GM23338 (cell line): ENCODE data around the gene FHIP1A. TPM values are rescaled to one million over a fixed set of nuclear protein-coding genes. Genes with fewer than 3 reads are reported as not detected.
A peak's percentile ranks its signal among the peaks of the same experiment; 100 is the strongest.

Source experiments
- ATAC-seq: fragments of 200-7000 bp; cut with Tn5 transposase; 3 replicates; pipeline ENCODE4 v1.9.1; 2020
- DNase-seq: peaks from one replicate; pipeline ENCODE4 v3.0.0-alpha.2; 2015; ENCODE audit warnings: low spot score
- H2AFZ ChIP-seq: fragments of 200-600 bp; sonication (generic); 2 replicates; pipeline ENCODE4 v1.8.0; 2016; ENCODE audit warnings: antibody characterized with exemption, mild to moderate bottlenecking, moderate library complexity
- H3F3A ChIP-seq: fragments of 200-600 bp; sonication (generic); replicated peaks from 2 replicates; pipeline ENCODE4 v1.8.0; 2017; ENCODE audit warnings: antibody characterized with exemption, mixed run types, low read depth
- H3K27ac ChIP-seq: fragments of 200-600 bp; sonication (generic); 2 replicates; pipeline ENCODE4 v1.6.1; 2016; ENCODE audit warnings: low read depth
- H3K27me3 ChIP-seq: fragments of 200-600 bp; sonication (generic); 2 replicates; pipeline ENCODE4 v1.8.0; 2016; ENCODE audit warnings: mild to moderate bottlenecking, mixed run types, moderate library complexity; ENCODE audit not compliant: insufficient read depth
- H3K36me3 ChIP-seq: fragments of 200-600 bp; sonication (generic); 2 replicates; pipeline ENCODE4 v1.8.0; 2016; ENCODE audit warnings: mild to moderate bottlenecking; ENCODE audit not compliant: insufficient read depth
- H3K4me1 ChIP-seq: fragments of 200-600 bp; sonication (generic); 2 replicates; pipeline ENCODE4 v1.8.0; 2016; ENCODE audit warnings: mild to moderate bottlenecking, moderate library complexity; ENCODE audit not compliant: insufficient read depth
- H3K4me2 ChIP-seq: fragments of 200-600 bp; sonication (generic); 2 replicates; pipeline ENCODE4 v1.7.1; 2017; ENCODE audit warnings: mixed run types
- H3K4me3 ChIP-seq: fragments of 200-600 bp; sonication (generic); 2 replicates; pipeline ENCODE4 v1.6.1; 2016; ENCODE audit warnings: mixed run types
- H3K79me2 ChIP-seq: fragments of 200-600 bp; sonication (generic); replicated peaks from 2 replicates; pipeline ENCODE4 v1.8.0; 2017; ENCODE audit warnings: mild to moderate bottlenecking; ENCODE audit not compliant: insufficient read depth
- H3K9me2 ChIP-seq: fragments of 200-600 bp; sonication (generic); 2 replicates; pipeline ENCODE4 v1.8.0; 2017; ENCODE audit not compliant: insufficient read depth
- H4K20me1 ChIP-seq: fragments of 200-600 bp; sonication (generic); replicated peaks from 2 replicates; pipeline ENCODE4 v1.8.0; 2017; ENCODE audit warnings: mild to moderate bottlenecking; ENCODE audit not compliant: insufficient read depth
- H3K27ac Mint-ChIP-seq: 2 replicates; pipeline ENCODE4 v1.8.0; 2020; ENCODE audit warnings: inconsistent platforms, mild to moderate bottlenecking, moderate library complexity, mixed read lengths
- H3K27me3 Mint-ChIP-seq: 3 replicates; pipeline ENCODE4 v1.8.0; 2022; ENCODE audit warnings: low read depth, mild to moderate bottlenecking, moderate library complexity, mixed read lengths, inconsistent platforms; ENCODE audit not compliant: insufficient read depth, poor library complexity
- H3K36me3 Mint-ChIP-seq: 3 replicates; pipeline ENCODE4 v1.8.0; 2021; ENCODE audit warnings: low read depth, mild to moderate bottlenecking, inconsistent platforms, moderate library complexity, mixed read lengths
- H3K4me1 Mint-ChIP-seq: 3 replicates; pipeline ENCODE4 v1.8.0; 2020; ENCODE audit warnings: mild to moderate bottlenecking, inconsistent platforms, mixed read lengths
- H3K4me3 Mint-ChIP-seq: 3 replicates; pipeline ENCODE4 v1.8.0; 2021; ENCODE audit warnings: moderate library complexity, mild to moderate bottlenecking, inconsistent platforms, mixed read lengths
- H3K9me3 Mint-ChIP-seq: 3 replicates; pipeline ENCODE4 v1.8.0; 2020; ENCODE audit warnings: moderate library complexity, mild to moderate bottlenecking, inconsistent platforms, mixed read lengths
- CREB1 ChIP-seq: fragments of 250-450 bp; sonication (Bioruptor Pico); IDR thresholded peaks from 2 replicates; pipeline ENCODE4 v1.5.0; 2020; ENCODE audit warnings: low read depth, mild to moderate bottlenecking, moderate library complexity
- CTCF ChIP-seq, 2 experiments: fragments of 200-600 bp in 1 of 2; sonication (generic) in 1 of 2; conservative IDR thresholded peaks; 2 replicates each; pipeline versions ENCODE4 v1.5.1 to v1.6.1; 2016 to 2017; ENCODE audit warnings: antibody characterized with exemption in 2 of 2, low read depth in 2 of 2, mild to moderate bottlenecking in 2 of 2, moderate library complexity in 1 of 2
- ETS1 ChIP-seq: IDR thresholded peaks from 2 replicates; pipeline ENCODE4 v1.6.1; 2016; ENCODE audit warnings: antibody characterized with exemption
- EZH2 ChIP-seq: fragments of 200-600 bp; sonication (generic); IDR thresholded peaks from one replicate; pipeline ENCODE4 v1.8.0; 2017; ENCODE audit warnings: antibody characterized with exemption, mild to moderate bottlenecking, low read depth; ENCODE audit not compliant: unreplicated experiment
- NANOG ChIP-seq: IDR thresholded peaks from 2 replicates; pipeline ENCODE4 v1.6.1; 2016; ENCODE audit warnings: antibody characterized with exemption, borderline replicate concordance
- POLR2AphosphoS5 ChIP-seq: IDR thresholded peaks from 2 replicates; pipeline ENCODE4 v1.6.1; 2016; ENCODE audit warnings: antibody characterized with exemption, low read depth
- REST ChIP-seq: IDR thresholded peaks from one replicate; pipeline ENCODE4 v1.6.1; 2018; ENCODE audit warnings: antibody characterized with exemption; ENCODE audit not compliant: unreplicated experiment
- STAT1 ChIP-seq: IDR thresholded peaks from one replicate; pipeline ENCODE4 v1.6.1; 2016; ENCODE audit warnings: antibody characterized with exemption; ENCODE audit not compliant: unreplicated experiment
- ZNF331 ChIP-seq: fragments of 250-450 bp; sonication (Bioruptor Pico); IDR thresholded peaks from 2 replicates; pipeline ENCODE4 v1.5.0; 2020; ENCODE audit warnings: low read depth, mild to moderate bottlenecking, moderate library complexity
- polyA plus RNA-seq: library from polyadenylated mRNA; unstranded; fragments of >200 nt; fragmentation: Nextera tagmentation; extraction: Ambion mirVana; gene quantifications from 2 replicates; pipeline ENCODE4 v1.2.1, GENCODE V29; 2016
- total RNA-seq: library from RNA; depleted of rRNA; stranded (reverse); fragments of >200 nt; shearing (Covaris generic); gene quantifications from 2 replicates; pipeline ENCODE4 v1.2.3, GENCODE V29; 2014

The FHIP1A gene
- total and polyA plus RNA-seq, 2 experiments from 2014 or later = 11.3 to 108 TPM

GRCh38 chr4:151417766-151418376 lies 8.9 kb downstream of the FHIP1A start:
- H3K4me3 ChIP-seq = no peak overlapping the region
- H3K27ac Mint-ChIP-seq = no peak overlapping the region
- no peak overlapping the region for H3K4me3 Mint-ChIP-seq
- ATAC-seq (no peak), DNase-seq (no peak)
- H4K20me1 ChIP-seq = peaks cover 14% of the 10 kb centered on the region; the same call in 1 of the 2 replicates
- H3K27ac ChIP-seq = peak overlapping the region; percentile 12
- H3K9me3 Mint-ChIP-seq = no peaks in the 10 kb centered on the region; the same call in 2 of the 3 replicates
- peaks cover 54% of the 10 kb centered on the region for H3K4me1 ChIP-seq
- peaks cover 9% of the 10 kb centered on the region; the same call in 2 of the 3 replicates for H3K36me3 Mint-ChIP-seq
- TF ChIP-seq NANOG = no peak
- no peak for TF ChIP-seq EZH2
- TF ChIP-seq CREB1 = peak; percentile 60; the same call in 1 of the 2 replicates
- TF ChIP-seq CTCF (conservative IDR thresholded peaks at IDR 0.05; ENCODE audit: low read depth in 2 of 2) = no peak
- H3K4me1 Mint-ChIP-seq = peaks cover 41% of the 10 kb centered on the region
- no peak overlapping the region for H3K4me2 ChIP-seq
- H3K79me2 ChIP-seq = peaks cover 93% of the 10 kb centered on the region
- H3K36me3 ChIP-seq = no peaks in the 10 kb centered on the region
- peaks cover 5% of the 10 kb centered on the region for H3F3A ChIP-seq
- H3K27me3 Mint-ChIP-seq = no peaks in the 10 kb centered on the region
- no peaks in the 10 kb centered on the region for H3K9me2 ChIP-seq
- no peaks in the 10 kb centered on the region for H3K27me3 ChIP-seq
- H2AFZ ChIP-seq = no peak overlapping the region

- Mint-ChIP-seq H3K36me3 (peaks cover 9% of the 10 kb centered on the region; the same call in 2 of the 3 replicates), H3K27ac (no peak overlapping the region), H3K9me3 (no peaks in the 10 kb centered on the region; the same call in 2 of the 3 replicates), H3K27me3 (no peaks in the 10 kb centered on the region), H3K4me3 (no peak overlapping the region), H3K4me1 (peaks cover 41% of the 10 kb centered on the region)
- DNase-seq (no peak), ATAC-seq (no peak)
- Histone ChIP-seq H3K9me2 (no peaks in the 10 kb centered on the region), H2AFZ (no peak overlapping the region), H3K27me3 (no peaks in the 10 kb centered on the region), H3K4me2 (no peak overlapping the region), H4K20me1 (peaks cover 14% of the 10 kb centered on the region; the same call in 1 of the 2 replicates), H3K79me2 (peaks cover 93% of the 10 kb centered on the region), H3K4me3 (no peak overlapping the region), H3F3A (peaks cover 5% of the 10 kb centered on the region), H3K36me3 (no peaks in the 10 kb centered on the region), H3K4me1 (peaks cover 56% of the 10 kb centered on the region), H3K27ac (no peak overlapping the region; the same call in none of the 2 replicates)
- TF ChIP-seq CTCF (conservative IDR thresholded peaks at IDR 0.05; ENCODE audit: low read depth in 2 of 2) = no peak
- TF ChIP-seq ETS1 = no peak
- no peak for TF ChIP-seq REST
- no peak for TF ChIP-seq EZH2
- no peak for TF ChIP-seq POLR2AphosphoS5
- no peak for TF ChIP-seq STAT1
- TF ChIP-seq NANOG = no peak
- no peak for TF ChIP-seq ZNF331
- TF ChIP-seq CREB1 = no peak
These were observed 9.4 kb downstream of the FHIP1A start for GRCh38 chr4:151418385-151418784.
